Upper lobe of left lung (tissue), 6 donors: ENCODE results near the gene CHDH. TPM values are rescaled to one million over a fixed set of nuclear protein-coding genes. Genes with fewer than 3 reads are reported as not detected.

Experiments
- ATAC-seq, 2 donors: fragments of 200-7000 bp; cut with Tn5 transposase; one replicate each; pipeline ENCODE4 v1.9.1; 2022; ENCODE audit warnings: mild to moderate bottlenecking in 2 of 2, moderate library complexity in 2 of 2; ENCODE audit not compliant: low FRiP score in 2 of 2
- DNase-seq, 2 donors: peaks; one replicate each; pipeline ENCODE4 v3.0.0-alpha.2; 2019 to 2020
- H3K27ac ChIP-seq, 4 donors: fragments of 200-600 bp; sonication (generic); one replicate each; pipeline ENCODE4 v1.5.1; 2016 to 2019
- H3K27me3 ChIP-seq, 4 donors: fragments of 200-600 bp; sonication (generic); one replicate each; pipeline ENCODE4 v1.5.1; 2017 to 2019
- H3K36me3 ChIP-seq, 4 donors: fragments of 200-600 bp; sonication (generic); one replicate each; pipeline ENCODE4 v1.5.1; 2016 to 2019
- H3K4me1 ChIP-seq, 4 donors: fragments of 200-600 bp; sonication (generic); one replicate each; pipeline ENCODE4 v1.5.1; 2018 to 2019
- H3K4me3 ChIP-seq, 4 donors: fragments of 200-600 bp; sonication (generic); one replicate each; pipeline ENCODE4 v1.5.1; 2017 to 2019; ENCODE audit warnings: mild to moderate bottlenecking in 2 of 4, moderate library complexity in 1 of 4
- H3K9me3 ChIP-seq, 4 donors: fragments of 200-600 bp; sonication (generic); one replicate each; pipeline ENCODE4 v1.5.1; 2018 to 2019
- EP300 ChIP-seq, 4 donors: sonication (generic); formaldehyde crosslinking; IDR thresholded peaks; one replicate each; pipeline ENCODE4 v1.5.1; 2017; ENCODE audit warnings: antibody characterized with exemption in 4 of 4, control low read depth in 2 of 4
- POLR2A ChIP-seq, 4 donors: fragments of 450-650 bp; IDR thresholded peaks; one replicate each; pipeline ENCODE4 v1.5.1; 2016 to 2017; ENCODE audit warnings: antibody characterized with exemption in 4 of 4, mild to moderate bottlenecking in 2 of 4
- POLR2AphosphoS5 ChIP-seq, 2 donors: sonication (generic); formaldehyde crosslinking; IDR thresholded peaks; one replicate each; pipeline ENCODE4 v1.5.1; 2017; ENCODE audit warnings: antibody characterized with exemption in 2 of 2
- WGBS, 2 donors: methylation state at CpG; one replicate each; pipeline ENCODE4 v1.1.5; 2017 to 2018; 5-methylcytosine and 5-hydroxymethylcytosine counted together
- small RNA-seq, 4 donors: library from RNA; depleted of rRNA; stranded (forward); fragments of <200 nt; gene quantifications; one replicate each; pipeline ENCODE3, GENCODE V24; 2016
- total RNA-seq, 6 donors: library from RNA; depleted of rRNA in 4 of 6; stranded (reverse); fragments of >200 nt in 4 of 6; gene quantifications; one replicate each; pipeline versions ENCODE4 v1.1.0 to v1.2.1, GENCODE V29; 2016 to 2021
- TF ChIP-seq, protein P1 (sequence below), 6 experiments: fragments of 450-650 bp in 4 of 6; fragments of 200-600 bp in 2 of 6; sonication (generic) in 2 of 6; IDR thresholded peaks; one replicate each; pipeline ENCODE4 v1.5.1; 2016 to 2019; ENCODE audit warnings: antibody characterized with exemption in 6 of 6
- donor health status: DM: no; HTN: no; CAD: no; lungs with moderate emphysema.
- donor health status: DM: no; HTN: yes; CAD: no; lungs with severe emphysema.

The CHDH gene
- total RNA-seq, 6 donors from 2014 or later: 9.1 to 20.9 (median 13.9) TPM

DNA sequence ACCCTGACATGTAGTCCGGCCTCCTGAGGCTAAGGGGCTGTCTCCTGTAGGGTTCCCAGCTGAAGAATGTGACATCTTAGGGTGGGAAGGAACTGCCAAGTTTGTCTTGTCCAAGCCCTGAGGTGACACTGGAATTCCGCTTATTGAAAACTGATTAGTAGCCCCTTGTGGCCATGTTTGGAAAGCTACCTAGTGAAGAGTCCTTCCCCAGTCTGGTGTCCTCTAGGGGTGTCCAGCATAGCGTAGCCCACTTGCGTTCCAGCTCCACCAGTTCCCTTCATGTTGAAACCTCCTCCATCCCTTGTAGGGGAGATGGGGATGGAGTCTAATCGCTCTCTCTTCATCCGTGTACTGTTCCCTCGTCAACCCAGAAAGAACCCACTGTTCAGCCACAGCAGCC, 79.5 kb downstream of the CHDH start:
- Histone ChIP-seq H3K9me3 (no peaks in the 10 kb centered on the region), H3K4me1 (peaks cover 0 to 3% (median 0%) of the 10 kb centered on the region in 4 donors)
- 92 to 93% methylated on average over 7 of the region's 7 CpGs for WGBS, 2 donors

DNA sequence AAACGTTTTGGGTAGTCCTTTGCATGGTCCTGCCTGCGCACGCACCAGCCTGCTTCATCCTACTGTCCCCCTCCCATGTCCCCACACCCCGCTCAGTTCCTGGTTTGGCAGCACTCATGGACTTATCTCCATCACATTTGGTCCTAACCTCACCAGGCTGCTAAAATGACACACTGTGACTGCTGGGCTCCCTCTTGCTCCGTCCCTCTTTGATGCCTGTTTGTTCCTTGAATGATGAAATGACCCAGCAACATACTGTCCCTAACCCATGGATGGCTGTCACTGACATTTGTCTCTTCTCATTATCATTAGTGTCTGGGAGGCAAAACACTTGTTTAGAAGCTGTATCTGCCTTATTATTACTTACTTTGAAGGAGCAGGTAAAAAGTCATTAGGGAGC, 80.5 kb downstream of the CHDH start:
- Histone ChIP-seq H3K27me3 (no peaks in the 10 kb centered on the region), H3K4me1 (peaks cover 0 to 3% (median 0%) of the 10 kb centered on the region in 4 donors), H3K27ac (no peak overlapping the region), H3K4me3 (no peak overlapping the region), H3K9me3 (no peaks in the 10 kb centered on the region), H3K36me3 (no peaks in the 10 kb centered on the region)
- TF ChIP-seq POLR2AphosphoS5 (IDR thresholded peaks at IDR 0.05): no peak
- TF ChIP-seq, protein P1, sequence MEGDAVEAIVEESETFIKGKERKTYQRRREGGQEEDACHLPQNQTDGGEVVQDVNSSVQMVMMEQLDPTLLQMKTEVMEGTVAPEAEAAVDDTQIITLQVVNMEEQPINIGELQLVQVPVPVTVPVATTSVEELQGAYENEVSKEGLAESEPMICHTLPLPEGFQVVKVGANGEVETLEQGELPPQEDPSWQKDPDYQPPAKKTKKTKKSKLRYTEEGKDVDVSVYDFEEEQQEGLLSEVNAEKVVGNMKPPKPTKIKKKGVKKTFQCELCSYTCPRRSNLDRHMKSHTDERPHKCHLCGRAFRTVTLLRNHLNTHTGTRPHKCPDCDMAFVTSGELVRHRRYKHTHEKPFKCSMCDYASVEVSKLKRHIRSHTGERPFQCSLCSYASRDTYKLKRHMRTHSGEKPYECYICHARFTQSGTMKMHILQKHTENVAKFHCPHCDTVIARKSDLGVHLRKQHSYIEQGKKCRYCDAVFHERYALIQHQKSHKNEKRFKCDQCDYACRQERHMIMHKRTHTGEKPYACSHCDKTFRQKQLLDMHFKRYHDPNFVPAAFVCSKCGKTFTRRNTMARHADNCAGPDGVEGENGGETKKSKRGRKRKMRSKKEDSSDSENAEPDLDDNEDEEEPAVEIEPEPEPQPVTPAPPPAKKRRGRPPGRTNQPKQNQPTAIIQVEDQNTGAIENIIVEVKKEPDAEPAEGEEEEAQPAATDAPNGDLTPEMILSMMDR (IDR thresholded peaks at IDR 0.05): no peak
- no peak for TF ChIP-seq EP300 (IDR thresholded peaks at IDR 0.05)
- TF ChIP-seq POLR2A (IDR thresholded peaks at IDR 0.05): no peak
- DNase-seq (no peak), ATAC-seq (no peak)
- 82 to 83% methylated on average over 5 of the region's 5 CpGs for WGBS, 2 donors

More for the DNA sequence above, 79.5 kb downstream of the CHDH start:
- Histone ChIP-seq H3K4me3 (no peak overlapping the region), H3K27me3 (no peaks in the 10 kb centered on the region), H3K36me3 (no peaks in the 10 kb centered on the region), H3K27ac (no peak overlapping the region)
- DNase-seq (no peak), ATAC-seq (no peak)
- TF ChIP-seq POLR2AphosphoS5 (IDR thresholded peaks at IDR 0.05) (no peak), EP300 (IDR thresholded peaks at IDR 0.05) (no peak), POLR2A (IDR thresholded peaks at IDR 0.05) (no peak)

DNA sequence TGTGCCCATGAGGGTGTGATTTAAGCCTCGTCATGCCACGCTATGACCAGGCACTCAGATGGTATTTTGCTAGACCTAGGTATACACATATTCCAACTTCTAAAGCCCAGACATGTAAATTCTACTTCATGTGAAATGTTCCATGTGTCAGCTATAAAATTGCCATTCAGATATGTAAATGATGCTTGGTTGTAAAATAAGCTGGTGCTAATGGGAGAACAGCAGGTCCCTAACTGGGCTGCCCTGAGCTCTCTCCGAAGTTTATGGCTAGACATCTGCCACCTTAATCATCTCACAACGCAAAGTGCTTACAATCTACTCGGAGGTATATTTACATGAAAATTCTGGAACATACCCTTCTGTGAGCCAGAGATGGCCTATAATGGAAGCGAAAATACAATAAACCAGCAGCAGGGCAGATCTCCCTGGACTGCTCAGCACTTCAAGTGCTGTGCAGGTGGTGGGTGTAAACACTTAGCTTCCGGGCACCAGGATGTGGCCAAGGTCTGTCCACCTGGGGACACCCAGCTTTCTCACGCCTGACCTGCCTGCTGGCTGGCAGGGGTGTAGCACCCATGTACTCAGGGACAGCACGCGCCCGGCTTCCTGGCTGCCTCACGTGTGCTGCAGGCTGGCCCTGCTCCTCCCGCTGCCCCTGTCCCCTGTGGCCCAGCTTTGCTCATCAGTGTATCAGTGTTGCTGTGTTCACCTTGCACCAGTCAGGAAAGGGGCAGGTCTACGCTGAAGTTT, 82.0 kb downstream of the CHDH start:
- peak overlapping the region in 1 of 4 donors; percentile 26 for H3K27ac ChIP-seq
- H3K4me1 ChIP-seq: peaks cover 0 to 3% (median 0%) of the 10 kb centered on the region in 4 donors
- H3K27me3 ChIP-seq: no peaks in the 10 kb centered on the region
- peak in 1 of 2 donors; percentile 85 for DNase-seq
- H3K36me3 ChIP-seq: no peaks in the 10 kb centered on the region
- WGBS, 2 donors: 68 to 80% methylated on average over 8 to 14 of the region's 14 CpGs
- peak in 1 of 2 donors; percentile 74 for ATAC-seq
- TF ChIP-seq, protein P1 (IDR thresholded peaks at IDR 0.05): peak in 4 of 6 experiments; percentile 15 to 56 (median 27)
- TF ChIP-seq POLR2AphosphoS5 (IDR thresholded peaks at IDR 0.05): no peak
- H3K4me3 ChIP-seq: no peak overlapping the region
- no peaks in the 10 kb centered on the region for H3K9me3 ChIP-seq

DNA sequence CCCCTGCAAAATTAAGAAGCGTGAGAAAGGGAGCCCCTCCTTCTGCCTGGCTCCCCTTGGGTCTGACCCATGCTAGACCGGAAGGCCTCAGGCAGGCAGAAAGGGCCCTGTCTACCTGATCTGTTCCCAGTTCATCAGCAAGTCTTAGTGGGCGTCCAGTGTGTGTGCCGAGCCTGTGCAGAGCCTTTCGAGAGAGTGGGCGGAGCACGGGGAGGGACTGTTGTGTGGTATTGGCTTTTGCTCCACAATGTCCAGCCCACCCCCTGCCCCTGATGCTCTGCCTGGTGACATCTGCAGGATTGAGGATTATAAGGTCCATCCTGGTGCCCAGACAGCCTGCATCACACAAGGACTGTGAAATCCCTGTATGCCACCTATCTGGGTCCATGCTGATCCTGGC, 82.9 kb downstream of the CHDH start:
- H3K4me3 ChIP-seq: no peak overlapping the region
- no peaks in the 10 kb centered on the region for H3K9me3 ChIP-seq
- H3K27me3 ChIP-seq: no peaks in the 10 kb centered on the region
- 93 to 95% methylated on average over 4 to 7 of the region's 7 CpGs for WGBS, 2 donors
- H3K27ac ChIP-seq: no peak overlapping the region
- no peaks in the 10 kb centered on the region for H3K36me3 ChIP-seq
- DNase-seq: no peak
- H3K4me1 ChIP-seq: peaks cover 0 to 3% (median 0%) of the 10 kb centered on the region in 4 donors
- TF ChIP-seq POLR2AphosphoS5 (IDR thresholded peaks at IDR 0.05) (no peak), EP300 (IDR thresholded peaks at IDR 0.05) (no peak), POLR2A (IDR thresholded peaks at IDR 0.05) (no peak)
- TF ChIP-seq, protein P1 (IDR thresholded peaks at IDR 0.05): no peak
- ATAC-seq: no peak

Small RNA genes within 50 kb of the gene (small RNA-seq; reads per million reads assigned to genes)
- gene AC012467.1: 0 reads per million in 4 donors

Other genes starting within 250 kb of the CHDH start
- gene IL17RB, start 149 bp upstream of the CHDH start, total RNA-seq: 10 to 100 TPM in 1 of 6 donors, 1 to 10 TPM in 5; 3.1 to 15.6 (median 6.3) TPM
- gene ACTR8, start 35.7 kb upstream of the CHDH start, total RNA-seq: 10 to 100 TPM; 16.2 to 29.7 (median 20.4) TPM
- 10 to 100 TPM in 5 of 6 donors, 1 to 10 TPM in 1; 9.4 to 97.3 (median 44.0) TPM for gene SELENOK, start 45.4 kb upstream of the CHDH start, total RNA-seq